ENCODE data around the gene ENO3.

Gene ENO3

DNA sequence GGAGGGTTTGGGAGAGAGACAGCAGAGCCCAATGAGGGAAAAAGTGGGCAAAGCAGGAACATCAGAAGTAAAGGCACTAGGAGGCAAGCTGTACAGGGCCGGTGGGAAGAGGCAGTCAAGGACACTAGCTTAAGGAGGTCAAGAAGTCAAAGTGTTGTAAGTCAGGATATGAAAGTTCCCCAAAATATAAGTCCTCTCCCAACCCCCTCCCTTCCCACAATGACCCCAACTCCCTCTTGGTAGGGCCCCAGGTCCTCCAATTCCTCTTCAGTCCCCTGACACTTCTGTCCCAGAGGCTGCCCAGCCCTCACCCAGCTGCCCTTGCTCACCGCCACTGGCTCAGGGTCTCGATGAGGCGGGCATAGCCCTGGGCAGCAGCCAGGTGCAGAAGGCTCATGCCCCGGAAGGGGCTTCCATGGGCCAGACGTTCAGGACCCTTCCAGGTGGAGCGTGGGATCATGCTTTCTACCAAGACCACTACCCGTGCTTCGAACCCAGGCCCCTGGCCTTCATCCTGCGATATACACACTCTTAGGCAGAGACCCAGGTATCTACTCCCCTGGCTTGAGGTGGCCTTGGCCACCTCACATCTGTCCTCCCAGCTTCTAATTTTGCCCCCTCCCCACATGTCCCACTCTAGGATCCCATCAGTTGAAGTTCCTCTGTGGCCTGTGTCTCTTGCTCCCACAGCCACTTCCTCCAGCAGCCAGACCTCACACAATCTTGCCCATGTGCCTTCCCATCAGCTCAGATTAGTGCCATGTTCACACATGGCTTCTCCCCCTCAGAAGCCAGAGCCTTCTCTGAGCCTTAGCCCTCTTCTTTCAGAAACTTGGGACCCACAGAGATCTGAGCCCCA is 22.6 kb downstream of the ENO3 start:
- no peak for DNase-seq (ENCODE audit: low read depth)

GRCh38 chr17:4974115-4974670 is 23.3 kb downstream of the ENO3 start:
- no peak for DNase-seq (ENCODE audit: low read depth)

- no peak for DNase-seq (ENCODE audit: low read depth)
Observed at GRCh38 chr17:4978726-4979125, 27.8 kb downstream of the ENO3 start.

DNA sequence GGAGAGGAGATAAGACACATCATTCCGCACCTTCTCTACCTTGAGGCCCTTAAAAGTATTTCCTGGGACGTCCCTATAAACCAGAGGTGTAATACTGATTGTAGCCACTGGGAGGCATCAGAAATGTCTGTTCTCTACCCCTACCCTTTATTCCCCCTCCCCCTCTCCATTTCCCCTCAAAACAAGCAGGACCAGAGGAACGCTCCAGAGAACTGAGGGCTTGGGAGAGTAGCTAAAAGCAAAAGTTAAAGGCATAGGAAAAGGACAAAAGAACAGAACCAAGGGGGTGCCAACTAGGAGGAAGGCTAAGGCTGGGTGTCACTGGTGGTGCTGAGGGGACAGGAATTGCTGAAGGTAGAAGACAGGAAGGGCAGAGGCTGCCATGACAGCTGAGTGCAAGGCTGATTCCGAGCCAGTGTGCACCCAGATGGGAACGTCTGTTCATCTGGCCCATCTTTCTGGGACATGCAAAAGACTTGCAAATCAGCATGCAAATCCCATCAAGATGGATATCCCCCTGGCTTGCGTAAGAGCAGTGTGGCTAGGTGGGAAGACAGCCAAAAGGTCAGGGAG is 29.8 kb downstream of the ENO3 start:
- DNase-seq (ENCODE audit: low read depth): no peak

GRCh38 chr17:4982305-4982704 is 31.4 kb downstream of the ENO3 start:
- no peak for DNase-seq (ENCODE audit: low read depth)

- DNase-seq (ENCODE audit: low read depth): no peak
Observed at GRCh38 chr17:4986403-4986802, 35.5 kb downstream of the ENO3 start.

DNA sequence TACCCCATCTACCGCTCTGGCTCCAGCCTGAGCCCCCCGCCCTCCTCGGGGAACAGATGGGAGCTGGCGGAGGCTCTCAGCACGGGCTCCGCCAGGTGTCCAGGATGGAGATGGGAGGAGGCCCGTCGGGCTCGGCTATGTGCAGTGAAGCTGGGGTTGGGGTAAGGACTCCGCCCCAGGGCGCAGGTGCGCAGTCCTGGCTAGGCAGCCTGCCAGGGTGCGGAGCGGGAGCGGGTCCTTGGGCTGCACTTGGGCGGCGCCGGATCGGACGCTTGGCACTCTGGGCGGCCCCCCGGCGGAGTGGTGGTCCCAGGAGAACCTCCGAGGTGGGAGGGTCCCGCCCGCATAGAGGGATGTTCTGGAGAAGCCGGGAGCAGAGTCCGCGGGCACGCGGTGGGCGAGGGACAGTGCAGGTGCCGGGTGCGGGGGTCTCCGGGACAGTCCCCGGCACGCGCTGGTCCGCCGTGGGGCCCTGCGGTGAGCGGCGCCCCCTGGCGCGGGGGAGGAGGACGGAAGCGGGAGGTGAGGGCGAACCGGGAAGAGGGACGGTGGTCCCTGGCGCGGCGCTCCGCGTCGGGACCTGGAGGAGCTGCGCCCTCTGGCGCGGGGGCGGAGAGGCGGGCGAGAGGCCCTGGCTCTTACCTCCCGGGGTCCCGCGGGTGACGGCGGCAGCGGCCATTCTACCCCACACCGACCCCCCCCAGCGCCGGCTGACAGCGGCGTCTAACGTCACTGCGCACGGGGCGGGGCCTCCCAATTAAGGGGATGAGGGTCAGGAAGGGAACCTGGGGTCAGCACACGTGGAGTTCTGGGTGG is 36.2 kb downstream of the ENO3 start, which contains the start of gene CAMTA2:
Gene CAMTA2, minus strand, starts transcription at position 725 of the 816 bp plus-strand sequence. CDS start 1,453 bp downstream, outside the sequence.
- peak; percentile 79 for DNase-seq (ENCODE audit: low read depth)

GRCh38 chr17:4987767-4988567 is 37.0 kb downstream of the ENO3 start:
- no peak for DNase-seq (ENCODE audit: low read depth)

DNA sequence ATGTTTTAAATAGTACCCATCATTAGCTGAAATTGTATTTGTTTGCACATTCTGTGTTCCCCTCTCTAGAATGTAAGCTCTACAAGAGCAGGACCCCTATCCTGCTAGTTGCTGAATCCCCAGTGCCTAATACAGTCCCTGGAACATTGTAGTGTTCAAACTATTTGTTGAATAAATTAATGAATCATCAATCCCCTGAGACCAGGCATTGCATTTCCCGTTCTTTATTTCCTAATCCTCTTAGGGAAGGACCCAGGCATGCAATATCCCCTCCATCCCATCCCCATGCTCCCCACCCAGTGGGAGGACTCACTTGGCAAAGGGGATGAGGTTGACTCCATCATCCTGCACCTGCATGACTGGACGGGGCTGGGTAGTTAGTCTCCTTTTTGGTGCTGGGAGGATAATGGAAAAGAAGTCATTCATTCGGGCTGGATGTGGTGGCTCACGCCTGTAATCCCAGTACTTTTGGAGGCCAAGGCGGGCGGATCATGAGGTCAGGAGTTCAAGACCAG is 43.2 kb downstream of the ENO3 start:
- DNase-seq (ENCODE audit: low read depth): no peak

DNA sequence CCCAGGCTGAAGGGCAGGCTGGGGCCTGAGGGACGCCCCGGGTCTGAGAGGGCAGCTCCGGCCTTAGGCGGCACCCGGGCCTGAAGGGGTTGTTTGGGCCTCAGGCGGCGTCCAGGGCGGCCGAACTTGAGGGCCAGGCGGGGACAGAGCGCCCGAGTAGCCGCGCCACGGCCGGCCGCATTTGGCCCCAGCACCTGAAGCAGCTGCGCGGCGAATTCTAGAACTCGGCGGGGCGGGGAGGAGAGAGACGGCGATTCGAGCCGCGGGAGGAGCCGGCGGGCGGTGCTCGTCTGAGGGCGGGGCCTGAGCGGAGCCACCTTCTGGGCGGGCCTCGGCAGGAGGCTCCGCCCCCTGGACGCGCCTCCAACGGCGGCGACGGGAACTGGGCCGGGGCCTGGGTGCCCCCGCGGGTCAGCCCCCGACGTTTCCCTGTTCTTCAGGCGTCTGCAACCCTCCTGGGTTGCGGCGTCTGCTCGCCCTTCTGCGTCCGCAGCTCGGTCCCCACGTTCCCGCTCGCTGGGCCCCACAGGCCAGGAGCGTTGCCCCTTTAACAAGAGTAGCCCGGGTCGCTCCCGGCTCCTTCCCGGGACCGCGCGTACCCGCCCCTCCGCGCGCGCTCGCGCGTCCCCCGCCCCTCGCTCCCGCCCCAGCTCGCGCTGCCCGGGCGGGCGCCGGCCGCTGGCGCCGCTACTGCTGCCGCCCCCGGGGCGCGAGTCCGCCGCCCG is 46.5 kb downstream of the ENO3 start, which contains the start of the genes INCA1 and KIF1C:
Gene INCA1, minus strand, starts transcription at position 221 of the 725 bp plus-strand sequence. CDS start 3,085 bp downstream, outside the sequence.
Gene KIF1C, plus strand, starts transcription at position 649 of the 725 bp plus-strand sequence. CDS start 2,297 bp downstream, outside the sequence.
- DNase-seq (ENCODE audit: low read depth): peak; percentile 85

DNA sequence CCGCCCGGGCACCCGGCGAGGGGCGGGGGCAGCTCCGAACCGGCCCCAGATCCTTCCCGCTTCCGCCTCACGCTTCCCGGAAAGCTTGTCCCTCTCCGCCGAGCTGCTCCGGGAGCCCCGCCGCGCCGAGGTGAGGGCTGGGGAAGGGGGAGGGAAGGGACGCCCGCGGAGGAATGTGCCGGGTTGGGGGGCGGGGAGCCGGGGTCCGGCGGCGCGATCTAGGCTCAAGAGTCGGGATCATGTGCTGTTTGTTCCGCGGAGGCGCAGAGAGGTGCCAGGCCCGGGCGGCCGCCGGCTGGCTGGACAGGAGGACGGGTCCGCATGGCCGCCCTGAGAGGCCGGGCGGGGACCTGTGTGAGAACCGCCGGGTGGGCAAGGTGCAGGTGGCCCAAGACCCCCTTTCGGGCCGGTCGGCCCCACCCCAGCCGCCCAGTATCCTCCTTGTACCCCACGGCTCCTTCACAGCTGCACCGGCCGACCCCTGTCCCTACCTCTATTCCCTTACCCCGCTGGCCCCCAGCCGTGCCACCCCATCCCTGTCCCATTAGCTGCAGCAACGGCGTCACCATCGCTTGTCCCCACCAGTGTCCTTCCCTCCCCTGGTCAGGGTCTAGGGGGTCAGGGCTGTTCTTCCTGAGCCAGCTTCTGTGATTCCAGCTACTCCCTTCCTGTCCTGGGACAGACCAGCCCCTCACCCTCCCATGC is 47.3 kb downstream of the ENO3 start:
- DNase-seq (ENCODE audit: low read depth): no peak

GRCh38 chr17:4998732-4999429 is 48.0 kb downstream of the ENO3 start:
- DNase-seq (ENCODE audit: low read depth): no peak

DNA sequence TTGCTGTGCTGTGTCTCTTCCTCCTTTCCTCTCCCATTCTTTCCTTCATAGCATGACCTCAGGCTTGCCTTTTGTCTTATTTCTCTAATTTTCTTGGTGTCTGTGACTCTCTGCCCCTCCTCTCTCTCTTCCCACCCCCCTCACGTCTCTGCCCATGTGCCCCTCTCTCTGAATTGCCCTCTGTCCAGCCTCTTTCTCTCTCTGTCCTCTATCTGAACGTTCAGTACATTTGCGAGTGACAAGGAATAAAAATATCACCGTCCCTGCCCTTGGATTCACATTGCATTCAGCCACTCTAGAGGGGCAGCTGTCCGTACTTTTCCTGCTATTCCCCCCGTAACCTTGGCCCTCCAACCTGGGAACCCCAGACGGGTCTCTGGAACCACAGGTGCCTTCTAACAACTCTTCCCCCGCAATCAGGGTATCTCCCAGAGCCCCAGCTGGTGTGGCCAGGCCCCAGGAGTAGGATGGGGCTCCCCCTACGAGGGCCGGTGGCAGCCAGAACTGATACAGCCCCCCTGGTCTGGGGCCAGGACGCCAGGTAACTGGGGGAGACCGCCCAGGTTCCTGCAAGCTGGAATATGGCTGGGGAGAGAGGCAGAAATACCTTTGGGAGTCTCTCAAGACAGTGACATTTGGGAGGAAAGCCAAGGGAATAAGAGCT is 48.6 kb downstream of the ENO3 start:
- DNase-seq (ENCODE audit: low read depth): no peak

- no peak for DNase-seq (ENCODE audit: low read depth)
Observed at GRCh38 chr17:5000237-5000639, 49.3 kb downstream of the ENO3 start.

DNA sequence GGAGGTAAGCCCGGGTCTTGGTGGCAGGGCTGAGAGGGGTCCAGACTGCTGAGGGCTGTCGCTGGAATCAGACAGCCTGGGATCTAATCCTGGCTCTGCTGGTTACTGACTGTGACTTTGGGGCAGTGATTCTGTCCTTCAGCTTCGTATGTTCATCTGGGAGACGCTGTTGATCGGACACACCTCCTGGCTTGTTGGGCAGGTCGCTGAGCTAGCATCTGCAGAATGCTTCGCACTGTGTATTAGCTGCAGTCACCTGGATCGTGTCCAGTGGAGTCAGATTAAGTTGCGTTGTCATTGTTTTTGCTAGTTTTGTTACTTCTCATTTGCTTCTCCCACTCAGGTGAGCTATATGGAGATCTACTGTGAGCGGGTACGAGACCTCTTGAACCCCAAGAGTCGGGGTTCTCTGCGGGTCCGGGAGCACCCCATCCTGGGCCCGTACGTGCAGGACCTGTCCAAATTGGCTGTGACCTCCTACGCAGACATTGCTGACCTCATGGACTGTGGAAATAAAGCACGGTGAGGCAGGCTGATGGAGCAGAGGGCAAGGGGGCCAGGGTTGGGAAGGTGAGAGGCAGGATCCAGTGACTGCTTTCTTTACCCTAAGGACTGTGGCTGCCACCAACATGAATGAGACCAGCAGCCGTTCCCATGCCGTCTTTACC is 51.3 kb downstream of the ENO3 start:
- no peak for DNase-seq (ENCODE audit: low read depth)

DNA sequence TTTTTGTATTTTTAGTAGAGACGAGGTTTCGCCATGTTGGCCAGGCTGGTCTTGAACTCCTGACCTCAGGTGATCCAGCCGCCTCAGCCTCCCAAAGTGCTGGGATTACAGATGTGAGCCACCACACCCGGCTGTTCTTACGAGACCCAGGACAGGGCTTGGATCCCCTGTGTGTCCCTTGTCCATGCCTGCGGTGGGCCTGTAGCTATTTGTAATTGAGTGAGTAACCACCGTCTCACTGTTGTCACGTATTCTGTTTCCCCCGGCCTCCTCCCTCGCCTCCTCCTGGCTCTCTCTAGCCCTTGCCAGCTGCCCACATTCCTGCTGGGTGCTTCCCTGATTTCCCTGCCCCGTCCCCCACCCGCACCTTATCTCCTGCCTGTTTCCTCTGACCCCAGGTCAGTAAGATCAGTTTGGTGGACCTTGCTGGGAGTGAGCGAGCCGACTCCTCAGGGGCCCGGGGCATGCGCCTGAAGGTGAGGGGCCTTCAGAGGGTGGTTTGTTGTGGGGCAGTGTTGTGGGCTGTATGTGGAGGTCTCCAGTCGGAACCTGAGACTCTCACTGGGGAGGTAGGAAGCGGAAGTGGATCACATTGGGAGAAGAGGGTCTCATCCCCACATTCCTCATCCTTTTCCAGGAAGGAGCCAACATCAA is 52.4 kb downstream of the ENO3 start:
- DNase-seq (ENCODE audit: low read depth): no peak

Data from stimulated activated CD4-positive, alpha-beta T cell treated with anti-CD3 and anti-CD28 coated beads, Interleukin-2, amount 100 ng/mL, for 4 hours (primary cell).